Endodermal cell (in vitro differentiated cells): Measurements from ENCODE around the gene PTPRN2. TPM values are rescaled to one million over a fixed set of nuclear protein-coding genes. Genes with fewer than 3 reads are reported as not detected.

Experiments
- DNase-seq: peaks from one replicate; pipeline ENCODE4 v3.0.0-alpha.2; 2017
- H3K27ac ChIP-seq: 2 replicates; pipeline ENCODE4 v1.5.1; 2013; ENCODE audit warnings: mild to moderate bottlenecking, low read depth, low read length, moderate library complexity
- H3K27me3 ChIP-seq: 2 replicates; pipeline ENCODE4 v1.6.1; 2013; ENCODE audit warnings: mild to moderate bottlenecking, low read length, moderate library complexity; ENCODE audit not compliant: insufficient read depth, control insufficient read depth, poor library complexity, severe bottlenecking
- H3K36me3 ChIP-seq: 2 replicates; pipeline ENCODE4 v1.7.0; 2013; ENCODE audit warnings: mild to moderate bottlenecking, low read length, moderate library complexity; ENCODE audit not compliant: control insufficient read depth, insufficient read depth
- H3K4me1 ChIP-seq: one replicate; pipeline ENCODE4 v1.7.0; 2013; ENCODE audit warnings: low read length; ENCODE audit not compliant: control insufficient read depth, insufficient read depth
- H3K4me3 ChIP-seq: 2 replicates; pipeline ENCODE4 v1.5.1; 2013; ENCODE audit warnings: mild to moderate bottlenecking, low read length, moderate library complexity
- H3K9ac ChIP-seq: 2 replicates; pipeline ENCODE4 v1.6.1; 2013; ENCODE audit warnings: mild to moderate bottlenecking, low read length, moderate library complexity; ENCODE audit not compliant: poor library complexity, severe bottlenecking; ENCODE audit errors: extremely low read depth
- H3K9me3 ChIP-seq: 2 replicates; pipeline ENCODE4 v1.6.1; 2013; ENCODE audit warnings: mild to moderate bottlenecking, low read length, moderate library complexity; ENCODE audit not compliant: control insufficient read depth
- H3K27ac Mint-ChIP-seq: 2 replicates; pipeline ENCODE4 v1.8.0; 2020; ENCODE audit warnings: mixed read lengths
- H3K27me3 Mint-ChIP-seq: 2 replicates; pipeline ENCODE4 v1.8.0; 2021; ENCODE audit warnings: mild to moderate bottlenecking, mixed read lengths; ENCODE audit not compliant: insufficient read depth
- H3K36me3 Mint-ChIP-seq: 2 replicates; pipeline ENCODE4 v1.8.0; 2020; ENCODE audit warnings: low read depth, mixed read lengths
- H3K4me1 Mint-ChIP-seq: 2 replicates; pipeline ENCODE4 v1.8.0; 2020; ENCODE audit warnings: mixed read lengths
- H3K4me3 Mint-ChIP-seq: 2 replicates; pipeline ENCODE4 v1.8.0; 2020; ENCODE audit warnings: mild to moderate bottlenecking, moderate library complexity, mixed read lengths
- H3K9me3 Mint-ChIP-seq: 2 replicates; pipeline ENCODE4 v1.8.0; 2020; ENCODE audit warnings: mild to moderate bottlenecking, mixed read lengths
- WGBS, 2 experiments: methylation state at CpG; one replicate each; pipeline versions ENCODE4 v1.1.5 to v1.1.7; 2013; ENCODE audit warnings: missing lambda C conversion rate in 2 of 2, mixed read lengths in 1 of 2; ENCODE audit not compliant: insufficient coverage in 1 of 2, insufficient read length in 1 of 2; 5-methylcytosine and 5-hydroxymethylcytosine counted together
- total RNA-seq, 2 donors: library from RNA; stranded (reverse); fragmentation: NEBNext Ultra II Directional in 1 of 2; extraction: Animal tissue kit (Norgen Biotek cat#: 25700) in 1 of 2; gene quantifications; 2 replicates in 1 of 2; 3 replicates in 1 of 2; pipeline ENCODE4 v1.2.1, GENCODE V29; 2021
- TF ChIP-seq, protein P1 (sequence below): fragments of 200-600 bp; sonication (generic); conservative IDR thresholded peaks from 2 replicates; pipeline ENCODE4 v1.5.0; 2021; ENCODE audit warnings: antibody characterized with exemption, mild to moderate bottlenecking

Gene PTPRN2
- total RNA-seq, 2 donors from 2014 or later, result 0.69 to 1.2 TPM

DNA sequence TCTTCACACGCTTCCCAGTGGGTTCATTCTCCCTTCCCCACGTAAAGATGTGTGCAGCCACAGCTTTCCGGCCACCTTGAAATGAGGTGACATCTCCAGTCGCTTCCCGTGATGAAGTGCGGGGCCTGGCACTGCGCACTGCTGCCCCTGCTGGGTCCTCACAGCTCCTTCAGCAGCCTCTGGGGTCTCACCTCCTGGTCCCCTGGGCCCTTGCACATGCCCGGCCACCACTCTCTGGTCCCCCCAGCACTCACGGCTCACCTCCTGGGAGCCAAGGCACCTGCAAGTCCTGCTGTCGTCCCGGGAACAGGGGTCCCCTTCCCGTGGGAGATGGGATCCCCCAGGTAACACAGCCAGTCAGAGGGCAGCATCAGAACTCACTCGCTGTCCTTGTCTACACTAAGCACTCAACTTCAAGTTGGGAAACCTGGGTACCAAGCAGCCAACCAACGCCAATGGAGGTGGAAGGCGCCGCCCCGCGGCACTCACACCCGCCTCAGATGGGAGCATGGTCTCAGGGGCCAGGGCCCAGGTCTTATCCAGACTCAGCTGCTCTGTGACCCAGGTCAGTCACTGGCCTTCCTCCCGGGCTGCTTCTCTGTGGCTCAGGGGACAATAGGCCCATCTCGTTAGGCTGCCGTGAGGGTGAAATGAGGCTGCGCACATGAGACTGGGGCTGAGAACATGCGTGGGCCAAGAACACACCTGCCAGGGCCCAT, 176.2 kb downstream of the PTPRN2 start:
- no peaks in the 10 kb centered on the region for H3K36me3 Mint-ChIP-seq
- Histone ChIP-seq H3K36me3 (no peaks in the 10 kb centered on the region), H3K4me1 (no peaks in the 10 kb centered on the region), H3K27me3 (no peaks in the 10 kb centered on the region), H3K9ac (no peak overlapping the region), H3K27ac (no peak overlapping the region), H3K9me3 (peaks cover 66% of the 10 kb centered on the region), H3K4me3 (no peak overlapping the region)
- H3K4me3 Mint-ChIP-seq, result no peak overlapping the region
- H3K27ac Mint-ChIP-seq, result no peak overlapping the region
- H3K9me3 Mint-ChIP-seq, result no peaks in the 10 kb centered on the region
- 82 to 87% methylated on average over 10 to 24 of the region's 24 CpGs for WGBS, 2 experiments
- H3K27me3 Mint-ChIP-seq, result no peaks in the 10 kb centered on the region
- no peaks in the 10 kb centered on the region for H3K4me1 Mint-ChIP-seq
- peak; percentile 38 for DNase-seq
- TF ChIP-seq, protein P1, sequence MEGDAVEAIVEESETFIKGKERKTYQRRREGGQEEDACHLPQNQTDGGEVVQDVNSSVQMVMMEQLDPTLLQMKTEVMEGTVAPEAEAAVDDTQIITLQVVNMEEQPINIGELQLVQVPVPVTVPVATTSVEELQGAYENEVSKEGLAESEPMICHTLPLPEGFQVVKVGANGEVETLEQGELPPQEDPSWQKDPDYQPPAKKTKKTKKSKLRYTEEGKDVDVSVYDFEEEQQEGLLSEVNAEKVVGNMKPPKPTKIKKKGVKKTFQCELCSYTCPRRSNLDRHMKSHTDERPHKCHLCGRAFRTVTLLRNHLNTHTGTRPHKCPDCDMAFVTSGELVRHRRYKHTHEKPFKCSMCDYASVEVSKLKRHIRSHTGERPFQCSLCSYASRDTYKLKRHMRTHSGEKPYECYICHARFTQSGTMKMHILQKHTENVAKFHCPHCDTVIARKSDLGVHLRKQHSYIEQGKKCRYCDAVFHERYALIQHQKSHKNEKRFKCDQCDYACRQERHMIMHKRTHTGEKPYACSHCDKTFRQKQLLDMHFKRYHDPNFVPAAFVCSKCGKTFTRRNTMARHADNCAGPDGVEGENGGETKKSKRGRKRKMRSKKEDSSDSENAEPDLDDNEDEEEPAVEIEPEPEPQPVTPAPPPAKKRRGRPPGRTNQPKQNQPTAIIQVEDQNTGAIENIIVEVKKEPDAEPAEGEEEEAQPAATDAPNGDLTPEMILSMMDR, result no peak

DNA sequence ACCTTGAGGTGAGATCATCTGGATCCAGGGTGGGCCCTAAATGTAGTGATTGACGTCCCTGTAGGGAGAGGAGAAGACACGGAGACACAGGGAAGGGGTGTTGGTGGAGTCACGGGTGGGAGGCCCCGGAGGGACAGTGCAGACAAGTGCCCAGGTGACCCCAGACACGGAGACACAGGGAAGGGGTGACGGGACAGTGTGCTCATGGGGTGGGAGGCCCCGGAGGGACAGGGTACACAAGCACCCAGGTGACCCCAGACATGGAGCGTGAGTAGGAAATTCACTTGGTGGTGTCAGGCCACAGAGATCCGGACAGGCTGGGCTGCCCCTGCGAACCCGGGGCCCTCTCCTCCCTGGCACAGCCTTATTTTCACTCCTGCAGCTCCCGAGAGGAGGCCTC, 176.9 kb downstream of the PTPRN2 start:
- Histone ChIP-seq H3K4me3 (no peak overlapping the region), H3K36me3 (no peaks in the 10 kb centered on the region), H3K4me1 (no peaks in the 10 kb centered on the region), H3K27ac (no peak overlapping the region), H3K27me3 (no peaks in the 10 kb centered on the region), H3K9me3 (peaks cover 64% of the 10 kb centered on the region), H3K9ac (no peak overlapping the region)
- H3K4me1 Mint-ChIP-seq, result no peaks in the 10 kb centered on the region
- no peaks in the 10 kb centered on the region for H3K27me3 Mint-ChIP-seq
- WGBS, 2 experiments, result 69 to 73% methylated on average over 12 of the region's 12 CpGs
- H3K4me3 Mint-ChIP-seq, result no peak overlapping the region
- TF ChIP-seq, protein P1, result no peak
- no peak overlapping the region for H3K27ac Mint-ChIP-seq
- H3K9me3 Mint-ChIP-seq, result no peaks in the 10 kb centered on the region
- DNase-seq, result peak; percentile 34
- no peaks in the 10 kb centered on the region for H3K36me3 Mint-ChIP-seq

DNA sequence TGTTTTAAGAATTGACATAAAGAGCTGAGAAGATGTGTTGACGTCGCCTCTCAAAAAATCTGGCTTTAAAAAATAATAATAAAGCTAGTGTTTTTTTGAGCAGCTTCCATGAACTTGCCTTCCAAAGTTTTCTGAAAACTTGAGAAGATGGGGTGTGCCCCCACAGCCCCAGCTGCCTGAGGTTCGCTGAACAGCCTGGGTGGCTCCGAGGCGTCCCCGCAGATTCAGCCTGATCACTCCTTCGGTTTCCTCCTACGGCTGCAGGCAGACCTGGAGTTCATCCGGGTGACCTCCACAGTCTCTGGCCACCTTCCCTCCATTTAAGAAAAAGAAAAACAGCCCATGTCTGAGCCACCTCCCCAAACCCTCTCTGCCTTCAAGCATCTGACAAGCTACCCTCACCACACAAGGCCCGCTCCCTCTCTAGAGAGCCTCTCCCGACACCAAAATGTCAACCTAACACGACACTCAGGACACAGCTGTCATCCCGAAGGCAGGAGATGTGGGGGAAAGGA, 177.8 kb downstream of the PTPRN2 start:
- no peaks in the 10 kb centered on the region for H3K27me3 ChIP-seq
- Mint-ChIP-seq H3K27ac (no peak overlapping the region), H3K36me3 (no peaks in the 10 kb centered on the region), H3K27me3 (no peaks in the 10 kb centered on the region), H3K9me3 (no peaks in the 10 kb centered on the region), H3K4me3 (no peak overlapping the region), H3K4me1 (no peaks in the 10 kb centered on the region)
- TF ChIP-seq, protein P1, result no peak
- H3K36me3 ChIP-seq, result no peaks in the 10 kb centered on the region
- H3K9me3 ChIP-seq, result peaks cover 68% of the 10 kb centered on the region
- 82 to 87% methylated on average over 9 to 13 of the region's 13 CpGs for WGBS, 2 experiments
- no peak overlapping the region for H3K27ac ChIP-seq
- no peak overlapping the region for H3K4me3 ChIP-seq
- peak; percentile 26 for DNase-seq
- no peaks in the 10 kb centered on the region for H3K4me1 ChIP-seq
- no peak overlapping the region for H3K9ac ChIP-seq
